GM19351 (cell line): ENCODE data around the gene NUP205.
"Not testable (repeated sequence)": the region's sequence is repeated elsewhere in the genome, so short reads cannot be mapped to it uniquely, and the experiment has no call there.

Experiments used
- ATAC-seq: cut with Tn5 transposase; IDR thresholded peaks from one replicate; pipeline ENCODE4 v1.9.1; 2021; ENCODE audit warnings: mild to moderate bottlenecking, moderate library complexity; ENCODE audit not compliant: unreplicated experiment

NUP205 gene

DNA sequence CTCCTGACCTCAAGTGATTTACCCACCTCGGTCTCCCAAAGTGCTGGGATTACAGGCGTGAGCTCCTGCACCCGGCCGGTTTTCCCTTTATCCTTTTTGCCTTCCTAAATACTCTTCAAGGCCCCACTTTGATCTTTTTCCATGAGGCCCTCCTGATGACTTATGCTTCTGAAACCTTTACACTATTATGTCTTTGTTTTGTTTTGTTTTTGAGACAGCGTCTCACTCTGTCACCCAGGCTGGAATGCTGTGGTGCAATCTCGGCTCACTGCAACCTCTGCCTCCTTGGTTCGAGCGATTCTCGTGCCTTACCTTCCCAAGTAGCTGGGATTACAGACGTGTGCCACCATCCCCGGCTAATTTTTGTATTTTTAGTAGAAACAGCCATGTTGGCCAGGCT is 108.4 kb downstream of the NUP205 start:
- no peak for ATAC-seq

DNA sequence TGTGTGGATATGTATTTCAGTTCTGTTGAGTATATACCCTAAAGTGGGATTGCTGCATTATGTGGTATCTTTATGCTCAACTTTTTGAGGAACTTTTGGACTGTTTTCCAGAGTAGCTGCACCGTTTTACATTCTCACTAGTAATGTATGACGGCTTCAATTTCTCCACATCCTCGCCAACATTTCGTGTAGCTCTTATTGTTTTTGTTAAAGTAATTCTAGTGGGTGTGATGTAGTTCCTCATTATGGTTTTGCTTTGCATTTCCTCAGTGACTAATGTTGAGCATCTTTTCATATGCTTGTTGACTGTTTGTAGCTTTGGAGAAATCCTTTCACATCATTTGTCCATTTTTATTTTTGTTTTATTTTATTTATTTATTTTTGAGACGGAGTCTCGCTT is 109.1 kb downstream of the NUP205 start:
- ATAC-seq: no peak

DNA sequence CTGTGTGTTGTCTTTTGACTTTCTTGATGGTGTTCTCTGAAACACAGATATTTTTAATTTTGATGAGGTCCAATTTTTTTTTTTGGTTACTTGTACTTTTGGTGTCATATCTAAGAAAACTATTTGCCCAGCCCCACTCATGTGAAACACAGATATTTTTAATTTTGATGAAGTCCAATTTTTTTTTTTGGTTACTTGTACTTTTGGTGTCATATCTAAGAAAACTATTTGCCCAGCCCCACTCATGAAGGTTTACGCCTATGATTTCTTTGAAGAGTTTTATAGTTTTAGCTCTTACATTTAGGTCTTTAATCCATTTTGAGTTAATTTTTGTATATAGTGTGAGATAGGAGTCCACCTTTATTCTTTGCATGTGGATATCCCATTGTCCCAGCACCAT is 109.9 kb downstream of the NUP205 start:
- ATAC-seq: not testable (repeated sequence)

DNA sequence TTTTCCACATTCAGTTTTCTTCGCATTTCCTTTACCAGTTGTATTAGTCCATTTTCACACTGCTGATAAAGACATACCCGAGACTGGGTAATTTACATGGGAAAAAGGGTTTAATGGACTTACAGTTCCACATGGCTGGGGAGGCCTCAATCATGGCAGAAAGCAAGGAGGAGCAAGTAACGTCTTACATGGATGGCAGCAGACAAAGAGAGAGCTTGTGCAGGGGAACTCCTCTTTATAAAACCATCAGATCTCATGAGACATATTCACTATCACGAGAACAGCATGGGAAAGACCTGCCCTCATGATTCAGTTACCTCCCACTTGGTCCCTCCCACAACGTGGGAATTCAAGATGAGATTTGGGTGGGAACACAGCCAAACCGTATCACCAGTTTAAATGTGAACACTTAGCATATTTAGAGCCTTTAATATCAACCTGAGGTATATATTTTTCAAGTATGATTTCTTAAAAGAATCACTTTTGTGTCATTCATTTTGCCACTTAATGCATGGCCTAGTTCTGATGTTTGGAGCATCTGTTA is 111.2 kb downstream of the NUP205 start:
- not testable (repeated sequence) for ATAC-seq

DNA sequence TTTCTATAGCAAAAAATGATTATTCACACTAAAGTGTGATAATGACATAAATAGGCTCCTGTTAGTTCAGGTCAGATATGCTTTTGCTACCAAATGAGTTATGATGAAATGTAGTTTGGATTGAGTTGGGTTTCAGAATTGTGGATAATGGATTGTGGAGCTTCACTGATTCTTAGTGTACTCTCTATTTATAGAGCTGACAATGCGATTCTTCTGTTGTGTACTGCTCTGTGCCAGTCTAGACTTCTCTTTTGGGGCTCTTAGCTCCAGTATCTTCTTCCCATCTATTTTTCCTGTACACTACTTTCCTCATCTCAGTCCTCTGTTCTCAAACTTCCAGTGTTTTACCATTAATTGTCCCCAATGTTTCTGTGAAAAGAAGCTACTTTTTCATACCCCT is 112.1 kb downstream of the NUP205 start:
- no peak for ATAC-seq

DNA sequence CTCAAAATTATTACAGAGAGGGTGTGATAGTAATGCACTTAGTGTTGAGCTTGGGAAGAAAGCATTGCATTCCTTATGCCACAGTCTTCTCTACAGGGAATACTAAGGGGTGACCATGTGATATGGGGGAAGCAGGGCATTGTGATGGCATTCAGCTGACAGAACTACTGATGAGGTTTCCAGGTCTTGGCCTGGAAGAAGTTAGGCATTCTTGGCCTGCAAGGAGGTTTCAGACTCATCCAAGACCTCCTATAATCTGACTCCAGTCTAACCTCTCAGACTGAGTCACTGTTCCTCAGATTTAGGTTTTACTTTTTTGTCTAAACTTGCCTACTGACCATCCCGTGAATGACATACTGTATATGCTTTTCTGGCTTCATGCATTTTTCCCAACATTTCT is 112.5 kb downstream of the NUP205 start:
- ATAC-seq: no peak

DNA sequence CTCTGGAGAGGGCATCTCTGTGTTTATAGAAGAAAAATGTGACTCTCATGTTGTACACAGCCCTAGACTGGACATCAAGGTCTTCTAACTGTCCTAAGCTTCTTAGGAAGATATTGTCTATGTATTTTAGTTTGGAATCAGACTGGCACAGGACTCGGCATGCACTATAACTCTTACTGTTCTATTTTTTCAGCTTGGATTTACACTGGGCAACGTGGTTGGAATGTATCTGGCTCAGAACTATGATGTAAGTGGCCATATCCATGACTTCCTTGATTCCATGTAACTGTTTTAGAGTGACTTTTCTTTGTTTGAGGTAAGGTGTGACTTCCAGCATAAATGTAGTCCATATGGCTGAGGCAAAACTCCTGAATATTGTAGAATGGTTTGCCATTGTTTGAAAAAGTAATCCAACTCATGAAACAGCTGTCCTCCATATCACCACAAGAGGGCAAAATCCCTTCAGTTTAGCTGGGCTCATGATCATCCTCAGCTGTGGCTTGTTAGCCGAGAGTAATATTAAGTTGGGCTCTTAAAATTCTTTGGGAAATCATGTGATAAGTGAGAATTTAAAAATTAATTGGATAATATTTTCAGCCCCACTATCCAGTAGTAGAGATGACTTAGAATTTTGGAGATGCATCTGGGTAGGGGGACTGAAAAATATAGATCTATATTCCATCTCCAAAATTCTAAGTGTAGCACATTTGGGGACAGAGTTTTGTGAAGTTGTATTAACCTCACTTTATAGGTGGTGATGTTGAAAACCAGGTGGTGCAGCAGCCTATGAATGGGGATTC is 115.0 kb downstream of the NUP205 start:
- peak; percentile 87 for ATAC-seq

DNA sequence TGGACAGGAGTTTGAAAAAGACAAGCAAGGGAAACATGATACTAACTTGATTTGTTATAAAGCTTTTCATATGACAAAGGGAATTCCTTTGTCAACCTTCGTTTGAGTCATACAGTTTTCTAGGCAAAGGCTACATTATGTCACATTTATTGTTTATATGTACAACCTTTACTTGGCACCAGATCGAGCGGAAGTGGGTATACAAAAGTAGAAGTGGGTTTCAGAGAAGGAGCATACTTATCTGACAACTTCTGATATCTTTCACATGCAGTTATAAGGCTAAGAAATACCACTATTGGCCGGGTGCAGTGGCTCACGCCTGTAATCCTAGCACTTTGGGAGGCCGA is 115.6 kb downstream of the NUP205 start:
- no peak for ATAC-seq

DNA sequence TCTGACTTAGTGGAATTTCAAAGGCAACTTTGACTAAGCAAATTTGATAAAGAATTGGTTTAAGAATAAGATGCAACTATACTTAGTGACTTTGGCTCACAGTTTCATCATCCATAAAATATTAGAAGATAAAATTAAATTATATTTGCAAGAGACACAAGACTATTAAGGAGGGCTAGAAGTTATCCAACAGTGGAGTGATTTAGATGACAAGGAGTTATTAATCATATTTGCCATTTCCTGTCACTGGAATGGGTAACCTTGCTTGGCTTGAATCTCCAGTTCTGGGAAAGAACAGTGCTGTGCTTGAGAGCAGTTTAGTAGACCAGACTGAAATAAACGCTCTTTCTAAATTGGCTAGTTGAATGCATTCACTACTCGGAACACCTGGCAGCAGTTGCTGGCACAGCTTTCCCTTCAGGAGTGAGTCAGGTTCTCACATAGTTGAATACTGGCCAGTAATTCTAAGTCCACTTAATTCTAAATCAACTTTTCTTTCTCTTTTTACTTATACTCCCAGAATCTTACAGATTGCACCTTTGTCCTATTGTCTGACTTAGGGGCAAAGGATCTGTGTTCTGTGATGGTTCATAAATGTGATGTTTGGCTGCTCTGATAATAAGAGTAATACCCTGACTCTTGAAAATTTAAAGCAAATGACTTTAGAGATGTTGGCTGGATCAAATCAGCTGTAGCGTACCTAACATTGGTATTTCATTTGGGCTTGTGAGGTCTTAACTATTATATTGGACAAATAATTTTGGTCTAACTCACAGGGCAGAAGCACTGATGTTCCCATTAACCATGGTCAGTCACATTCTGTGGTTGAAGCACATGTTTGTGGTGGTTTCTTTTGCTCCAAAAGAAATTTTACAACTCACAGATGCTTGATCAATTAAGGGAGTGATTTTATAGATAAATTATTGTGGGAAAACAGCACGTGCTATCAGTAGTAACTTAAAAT is 121.2 kb downstream of the NUP205 start:
- ATAC-seq: no peak

DNA sequence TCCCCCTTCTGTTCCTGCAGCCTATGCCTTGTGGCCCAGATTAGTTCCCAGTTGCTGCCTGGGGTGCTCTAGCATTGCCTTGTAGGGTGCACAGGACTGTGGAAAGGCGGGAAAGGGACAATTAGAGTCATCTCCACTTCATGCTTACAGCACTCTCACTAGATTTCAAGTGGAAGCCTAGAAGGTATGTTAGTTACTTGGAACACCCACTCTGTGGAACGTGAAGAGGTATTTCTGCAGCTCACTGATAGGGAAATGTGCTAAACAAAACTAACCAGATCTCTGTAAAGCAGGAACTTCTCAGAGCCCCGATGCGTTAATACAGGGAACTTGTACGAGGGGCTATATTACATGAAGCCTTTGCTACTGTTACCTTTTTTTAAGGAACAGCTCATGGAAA is 124.0 kb downstream of the NUP205 start:
- ATAC-seq: no peak

DNA sequence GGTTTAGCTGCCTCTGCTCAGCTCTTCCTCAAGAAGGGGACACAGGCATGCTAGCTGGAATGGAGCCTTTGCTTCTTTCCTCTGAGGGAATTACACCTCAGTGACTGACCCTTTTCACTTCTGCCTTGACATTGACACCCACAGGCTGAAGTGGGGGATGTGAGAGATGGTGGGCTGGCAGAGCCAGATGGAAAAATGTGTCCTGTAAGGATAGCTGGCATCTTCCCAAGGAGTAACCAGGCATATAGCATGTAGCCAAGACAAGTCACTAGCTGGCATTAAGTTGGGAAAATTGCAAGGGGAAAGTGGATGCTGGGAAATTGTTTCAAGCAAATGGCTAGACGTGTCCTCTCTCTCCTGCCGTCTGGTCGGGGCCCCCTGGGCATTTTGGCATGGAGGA is 124.5 kb downstream of the NUP205 start:
- ATAC-seq: no peak

DNA sequence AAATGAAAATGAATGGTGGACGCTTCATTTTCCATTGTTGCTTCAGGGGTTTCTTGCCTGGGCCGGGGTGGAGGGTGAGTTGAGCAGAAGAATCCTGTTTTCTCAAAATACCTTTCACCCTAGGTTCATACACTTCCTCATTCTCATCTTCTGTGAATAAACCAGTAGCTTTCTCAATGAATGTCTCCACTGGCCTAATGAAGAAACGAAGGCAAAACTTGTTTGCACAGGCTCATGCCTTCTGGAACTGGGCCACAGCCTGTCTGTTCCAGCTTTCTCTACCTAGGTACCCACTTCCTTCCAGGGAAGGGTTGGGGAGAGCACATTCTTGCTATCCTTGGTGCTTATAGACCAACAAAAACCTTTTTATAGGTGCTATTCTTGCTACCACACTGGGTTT is 125.9 kb downstream of the NUP205 start:
- ATAC-seq: no peak

DNA sequence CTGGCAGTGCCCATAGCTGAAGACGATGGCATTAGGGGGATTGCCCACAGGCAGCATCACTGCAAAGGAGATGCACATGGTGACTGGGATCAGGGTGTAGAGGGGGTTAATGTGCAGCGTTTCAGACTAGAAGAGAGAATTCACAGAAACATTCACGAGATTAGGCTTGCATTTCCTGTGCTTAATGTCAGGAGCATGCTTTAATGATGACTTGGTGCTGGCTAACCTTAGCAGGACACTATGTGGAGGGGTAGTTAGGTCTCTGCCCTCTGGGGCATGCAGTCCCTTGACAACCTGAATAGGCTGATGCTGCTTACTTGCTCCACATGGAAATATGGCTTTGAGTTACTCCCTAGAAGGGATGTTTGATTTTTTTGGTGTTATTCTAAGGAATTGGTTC is 126.4 kb downstream of the NUP205 start:
- no peak for ATAC-seq

DNA sequence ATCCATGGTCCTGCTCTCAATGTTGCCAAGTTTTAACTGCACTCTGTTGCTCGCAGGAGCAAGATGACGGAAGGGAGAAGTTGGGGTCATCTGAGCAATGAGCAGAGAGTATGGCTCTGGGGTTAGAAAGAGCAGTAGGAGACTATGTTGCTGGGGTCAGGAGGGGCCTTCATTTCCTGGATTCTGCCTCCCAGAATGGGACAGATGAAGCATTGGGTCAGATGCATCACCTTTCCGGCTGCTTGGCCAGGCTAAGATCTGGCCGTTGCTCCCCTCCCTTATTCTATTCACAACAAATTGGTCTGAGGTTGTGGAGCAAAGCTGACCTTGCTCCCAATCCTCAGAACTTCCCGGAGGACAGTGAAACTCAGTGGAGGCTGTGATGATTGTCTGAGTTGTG is 127.0 kb downstream of the NUP205 start:
- ATAC-seq: no peak

DNA sequence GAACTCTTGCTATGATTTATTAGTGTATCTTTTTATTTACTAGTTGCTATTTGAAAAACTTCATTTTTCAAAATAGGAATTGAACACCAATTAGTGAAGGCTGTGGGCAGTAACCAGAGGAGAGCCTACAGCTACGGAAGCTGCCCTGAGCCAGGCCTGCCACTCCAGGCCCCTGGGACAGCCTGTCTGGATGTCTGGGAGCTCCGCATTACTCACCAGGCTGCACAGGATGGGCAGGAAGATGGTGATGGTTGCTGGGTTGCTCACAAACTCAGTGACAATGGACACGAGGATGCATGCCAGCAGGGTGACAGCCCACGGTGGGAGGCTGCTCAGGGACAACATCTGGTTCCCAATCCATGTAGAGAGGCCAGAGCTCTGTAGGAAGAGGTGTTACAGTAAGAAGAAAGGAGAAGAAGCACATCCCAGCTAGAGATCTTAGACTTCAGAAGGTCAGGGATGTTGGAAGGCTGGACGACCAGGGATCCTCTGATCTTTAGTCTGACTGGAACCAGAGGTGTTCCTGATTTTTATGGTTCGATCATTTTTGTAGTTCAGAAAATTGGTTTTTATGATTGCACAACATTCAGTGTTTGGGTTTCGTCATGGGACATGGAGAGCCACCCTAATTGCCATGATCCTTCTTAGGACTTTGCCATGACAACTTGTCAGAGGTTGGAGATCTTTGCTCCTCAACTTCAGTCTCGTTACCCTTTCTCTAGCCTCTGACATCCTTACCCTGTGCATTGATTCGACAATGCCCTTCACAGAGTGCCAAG is 127.8 kb downstream of the NUP205 start:
- ATAC-seq: no peak

DNA sequence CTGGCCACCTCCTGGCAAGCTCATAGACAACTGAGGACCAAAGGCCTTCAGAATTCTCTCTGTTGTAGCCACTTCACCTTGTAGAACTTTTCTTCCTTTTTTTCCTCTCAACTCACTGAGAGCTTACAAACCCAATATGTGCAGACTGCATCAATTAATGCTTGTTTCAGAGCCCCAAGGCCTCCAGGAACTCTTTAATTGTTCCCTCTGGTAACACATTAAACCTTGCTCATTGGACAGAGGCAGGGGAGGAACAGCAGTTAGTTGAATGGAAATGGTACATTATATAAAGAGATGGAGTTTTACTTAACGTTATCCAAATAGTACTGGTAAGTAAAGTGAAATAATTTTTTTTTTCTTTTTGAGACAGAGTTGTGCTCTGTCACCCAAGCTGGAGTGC is 129.7 kb downstream of the NUP205 start:
- no peak for ATAC-seq

DNA sequence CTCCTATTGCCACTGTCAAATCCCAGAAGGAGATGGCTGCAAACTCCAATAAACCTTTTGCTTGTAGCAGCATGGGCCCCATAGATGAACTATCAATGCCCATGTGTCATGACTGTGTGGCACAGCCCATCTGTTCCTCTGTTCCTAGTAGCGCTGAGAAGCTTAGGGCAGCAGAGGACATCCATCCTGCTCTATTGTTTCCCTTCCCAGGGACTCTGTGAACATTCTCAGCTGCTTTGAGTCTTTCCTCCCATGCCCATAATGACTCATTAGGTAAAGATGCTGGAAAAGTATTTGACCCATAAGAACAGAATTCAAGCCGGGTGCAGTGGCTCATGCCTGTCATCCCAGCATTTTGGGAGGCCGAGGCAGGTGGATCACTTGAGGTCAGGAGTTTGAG is 132.8 kb downstream of the NUP205 start:
- ATAC-seq: no peak

DNA sequence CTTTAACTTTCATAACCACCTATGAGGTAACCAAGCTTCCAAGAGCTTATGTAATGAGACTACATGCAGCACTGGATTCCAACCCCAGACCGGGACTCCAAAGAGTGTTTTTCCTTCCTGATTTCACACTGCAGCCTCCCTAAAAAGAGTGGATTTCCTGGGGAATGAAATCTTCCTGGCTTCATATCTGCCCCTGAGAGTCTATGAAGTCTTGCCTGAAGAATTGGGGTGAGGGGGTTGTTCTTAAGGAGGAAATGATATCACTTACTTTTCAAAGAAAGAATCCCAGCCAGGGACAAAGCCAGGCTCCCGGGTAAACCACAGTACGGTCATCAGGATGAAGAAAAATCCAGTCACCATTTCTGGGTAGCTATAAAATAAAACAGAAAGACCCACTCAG is 134.3 kb downstream of the NUP205 start:
- no peak for ATAC-seq

DNA sequence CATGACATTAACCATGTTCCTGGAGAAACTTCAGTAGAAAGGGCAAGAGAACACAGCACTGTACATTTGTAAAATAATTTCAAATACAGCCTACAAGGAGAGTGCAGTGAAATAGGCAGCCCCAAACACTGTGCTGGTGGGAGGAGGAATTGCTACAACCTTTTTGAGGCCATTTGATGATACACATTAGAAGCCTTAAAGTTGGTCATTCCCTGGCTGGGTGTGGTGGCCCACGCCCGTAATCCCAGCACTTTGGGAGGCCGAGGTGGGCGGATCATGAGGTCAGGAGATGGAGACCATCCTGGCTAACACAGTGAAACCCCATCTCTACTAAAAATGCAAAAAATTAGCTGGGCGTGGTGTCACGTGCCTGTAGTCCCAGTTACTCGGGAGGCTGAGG is 134.9 kb downstream of the NUP205 start:
- ATAC-seq: not testable (repeated sequence)

DNA sequence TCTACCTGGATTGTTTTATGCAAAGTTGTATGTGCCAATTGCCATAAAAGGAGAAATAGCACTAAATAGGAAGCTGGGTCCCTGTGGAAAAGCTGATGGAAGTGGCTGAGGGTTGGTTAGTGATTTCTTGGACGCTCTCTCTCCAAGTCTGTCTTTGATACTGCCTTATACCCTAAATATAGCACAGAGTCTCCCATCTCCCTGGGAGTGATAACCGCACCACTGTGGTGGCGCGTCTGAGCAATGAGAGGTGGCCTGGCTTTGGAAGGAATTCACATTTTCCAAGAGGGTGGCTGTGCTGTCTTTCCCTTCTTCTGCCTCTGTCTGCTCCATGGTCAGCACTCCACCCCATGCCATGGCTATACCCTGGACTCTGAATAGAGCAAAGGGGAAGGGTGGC is 135.8 kb downstream of the NUP205 start:
- no peak for ATAC-seq
